OCI-LY7 (cell line): Measurements from ENCODE around the gene KAZN. TPM values are rescaled to one million over a fixed set of nuclear protein-coding genes. Genes with fewer than 3 reads are reported as not detected.

ENCODE experiments used
- BruUV-seq: library from RNA; stranded (reverse); fragments of 400-500 nt; replicated peaks from 2 replicates; lab custom pipeline; 2021; lab: Mats Ljungman, UMichigan
- CTCF ChIA-PET: fragments of 300-600 bp; sonication (Branson Sonifier 250); formaldehyde crosslinking; loops from one replicate; lab custom pipeline; 2022; ENCODE audit warnings: antibody characterized with exemption; ENCODE audit not compliant: unreplicated experiment; lab: Charles Lee
- POLR2A ChIA-PET: fragments of 300-600 bp; sonication (Branson Sonifier 250); formaldehyde crosslinking; loops from one replicate; lab custom pipeline; 2022; ENCODE audit warnings: antibody characterized with exemption; lab: Charles Lee
- DNase-seq: peaks from one replicate; pipeline ENCODE4 v3.0.0-alpha.2; 2015; ENCODE audit warnings: low spot score
- H2AFZ ChIP-seq: fragments of 200-600 bp; sonication (generic), shearing (Covaris generic); 2 replicates; pipeline ENCODE4 v1.6.1; 2014; ENCODE audit warnings: mild to moderate bottlenecking, antibody characterized with exemption, low read length, moderate library complexity
- H3K27ac ChIP-seq: fragments of 200-600 bp; sonication (generic); 2 replicates; pipeline ENCODE4 v1.5.1; 2014; ENCODE audit warnings: mixed run types, low read depth, mild to moderate bottlenecking, moderate library complexity, low read length, inconsistent platforms; ENCODE audit not compliant: poor library complexity, severe bottlenecking
- H3K36me3 ChIP-seq: fragments of 200-600 bp; sonication (generic); 2 replicates; pipeline ENCODE4 v1.6.1; 2014; ENCODE audit warnings: mild to moderate bottlenecking, antibody characterized with exemption, low read length, moderate library complexity, mixed read lengths; ENCODE audit not compliant: insufficient read depth
- H3K4me1 ChIP-seq: fragments of 200-600 bp; sonication (generic); 2 replicates; pipeline ENCODE4 v1.5.1; 2014; ENCODE audit warnings: mild to moderate bottlenecking, low read length; ENCODE audit not compliant: insufficient read depth, poor library complexity, severe bottlenecking
- H3K4me2 ChIP-seq: fragments of 200-600 bp; sonication (generic); 2 replicates; pipeline ENCODE4 v1.6.1; 2014; ENCODE audit warnings: mild to moderate bottlenecking, low read length
- H3K4me3 ChIP-seq: fragments of 200-600 bp; sonication (generic); 2 replicates; pipeline ENCODE4 v1.5.1; 2014; ENCODE audit warnings: mild to moderate bottlenecking, low read depth, low read length; ENCODE audit not compliant: poor library complexity, severe bottlenecking
- H3K79me2 ChIP-seq: fragments of 200-600 bp; sonication (generic); 2 replicates; pipeline ENCODE4 v1.6.1; 2016; ENCODE audit warnings: low read depth, mild to moderate bottlenecking, low read length, moderate library complexity, mixed read lengths; ENCODE audit not compliant: insufficient read depth
- H3K9me2 ChIP-seq: fragments of 200-600 bp; sonication (generic); 2 replicates; pipeline ENCODE4 v1.6.1; 2016; ENCODE audit warnings: mild to moderate bottlenecking, low read length, mixed read lengths; ENCODE audit not compliant: insufficient read depth
- H3K9me3 ChIP-seq: fragments of 200-600 bp; sonication (generic); 2 replicates; pipeline ENCODE4 v1.6.1; 2014; ENCODE audit warnings: mild to moderate bottlenecking, mixed run types, low read length, mixed read lengths
- H4K20me1 ChIP-seq: fragments of 200-600 bp; sonication (generic); 2 replicates; pipeline ENCODE4 v1.6.1; 2014; ENCODE audit warnings: mild to moderate bottlenecking, antibody characterized with exemption, low read length, moderate library complexity, mixed read lengths; ENCODE audit not compliant: insufficient read depth
- EZH2phosphoT487 ChIP-seq: fragments of 200-600 bp; sonication (generic); IDR thresholded peaks from 2 replicates; pipeline ENCODE4 v1.6.1; 2018; ENCODE audit warnings: low read depth, borderline replicate concordance, mild to moderate bottlenecking, mixed run types, antibody characterized with exemption, low read length, moderate library complexity, mixed read lengths
- intact Hi-C: fragments of 100-400 bp; cut with micrococcal nuclease; formaldehyde crosslinking; loops from one replicate; pipeline ENCODE4 v1.10.0; 2022; ENCODE audit not compliant: unreplicated experiment
- total RNA-seq, 2 experiments: library from RNA; depleted of rRNA in 1 of 2; stranded (reverse); fragments of >200 nt in 1 of 2; shearing (Covaris generic) in 1 of 2; gene quantifications; 2 replicates each; pipeline ENCODE4 v1.2.3, GENCODE V29; 2014 to 2022
- TF ChIP-seq, protein P1 (sequence below): fragments of 200-600 bp; sonication (generic); conservative IDR thresholded peaks from 2 replicates; pipeline ENCODE4 v1.5.1; 2014; ENCODE audit warnings: mild to moderate bottlenecking, antibody characterized with exemption, low read length, moderate library complexity, mixed read lengths

Gene KAZN
- total RNA-seq, 2 experiments from 2014 or later = 0.40 to 2.4 TPM

DNA sequence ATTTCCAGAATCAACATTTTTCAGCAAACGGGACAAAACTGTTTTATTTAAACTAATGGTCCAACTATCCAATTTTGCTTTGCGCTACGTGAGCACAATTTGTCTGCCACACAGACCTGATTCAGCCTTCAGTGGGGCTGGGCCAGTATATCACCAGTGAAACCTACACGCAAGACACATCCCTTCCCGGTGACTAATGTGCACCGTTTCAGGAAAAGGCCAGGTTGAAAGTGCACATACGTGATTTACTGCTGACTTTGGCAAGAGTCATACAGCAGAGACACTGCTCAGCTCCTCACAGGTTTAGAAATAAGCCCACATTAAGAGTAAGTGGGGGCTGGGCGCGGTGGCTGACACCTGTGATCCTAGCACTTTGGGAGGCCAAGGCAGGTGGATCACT, 550.0 kb downstream of the KAZN start:
- intact Hi-C loops = no loop called here
- ChIA-PET POLR2A (no interaction called here), CTCF (interaction anchor here (0.7 kb wide), 1 partner anchor 1710 kb away, joined by 3 read pairs; no protein-coding TSS in a partner anchor)
- TF ChIP-seq EZH2phosphoT487 = no peak
- TF ChIP-seq, protein P1, sequence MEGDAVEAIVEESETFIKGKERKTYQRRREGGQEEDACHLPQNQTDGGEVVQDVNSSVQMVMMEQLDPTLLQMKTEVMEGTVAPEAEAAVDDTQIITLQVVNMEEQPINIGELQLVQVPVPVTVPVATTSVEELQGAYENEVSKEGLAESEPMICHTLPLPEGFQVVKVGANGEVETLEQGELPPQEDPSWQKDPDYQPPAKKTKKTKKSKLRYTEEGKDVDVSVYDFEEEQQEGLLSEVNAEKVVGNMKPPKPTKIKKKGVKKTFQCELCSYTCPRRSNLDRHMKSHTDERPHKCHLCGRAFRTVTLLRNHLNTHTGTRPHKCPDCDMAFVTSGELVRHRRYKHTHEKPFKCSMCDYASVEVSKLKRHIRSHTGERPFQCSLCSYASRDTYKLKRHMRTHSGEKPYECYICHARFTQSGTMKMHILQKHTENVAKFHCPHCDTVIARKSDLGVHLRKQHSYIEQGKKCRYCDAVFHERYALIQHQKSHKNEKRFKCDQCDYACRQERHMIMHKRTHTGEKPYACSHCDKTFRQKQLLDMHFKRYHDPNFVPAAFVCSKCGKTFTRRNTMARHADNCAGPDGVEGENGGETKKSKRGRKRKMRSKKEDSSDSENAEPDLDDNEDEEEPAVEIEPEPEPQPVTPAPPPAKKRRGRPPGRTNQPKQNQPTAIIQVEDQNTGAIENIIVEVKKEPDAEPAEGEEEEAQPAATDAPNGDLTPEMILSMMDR = no peak
- H2AFZ ChIP-seq = no peak overlapping the region
- BruUV-seq = no TSS peak
- H4K20me1 ChIP-seq = no peaks in the 10 kb centered on the region
- H3K79me2 ChIP-seq = no peaks in the 10 kb centered on the region
- H3K9me2 ChIP-seq = no peaks in the 10 kb centered on the region
- no peaks in the 10 kb centered on the region for H3K9me3 ChIP-seq
- no peak overlapping the region for H3K4me3 ChIP-seq
- H3K36me3 ChIP-seq = no peaks in the 10 kb centered on the region
- no peaks in the 10 kb centered on the region for H3K4me1 ChIP-seq
- no peak for DNase-seq
- no peak overlapping the region for H3K27ac ChIP-seq
- H3K4me2 ChIP-seq = no peak overlapping the region

DNA sequence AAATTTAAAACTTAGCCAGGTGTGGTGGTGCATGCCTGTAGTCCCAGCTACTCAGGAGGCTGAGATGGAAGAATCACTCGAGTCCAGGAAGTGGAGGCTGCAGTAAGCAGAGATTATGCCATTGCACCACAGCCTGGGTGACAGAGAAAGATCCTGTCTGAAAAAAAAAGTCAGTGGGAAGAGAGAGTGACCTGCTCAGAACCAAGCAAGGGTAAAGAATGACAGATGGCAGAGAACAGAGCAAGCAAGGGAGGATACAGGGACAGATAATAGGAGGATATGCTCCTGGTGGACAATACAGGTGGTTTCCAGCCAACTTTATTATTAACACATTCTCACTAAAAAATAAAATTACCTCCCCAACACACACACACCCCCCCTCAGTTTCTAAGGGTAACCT, 550.5 kb downstream of the KAZN start:
- intact Hi-C loops = no loop called here
- Histone ChIP-seq H3K36me3 (no peaks in the 10 kb centered on the region), H3K4me2 (no peak overlapping the region), H3K9me2 (no peaks in the 10 kb centered on the region), H3K4me3 (no peak overlapping the region), H4K20me1 (no peaks in the 10 kb centered on the region), H3K27ac (no peak overlapping the region), H3K4me1 (no peaks in the 10 kb centered on the region), H3K9me3 (no peaks in the 10 kb centered on the region), H2AFZ (no peak overlapping the region), H3K79me2 (no peaks in the 10 kb centered on the region)
- CTCF ChIA-PET = interaction anchor here (0.7 kb wide), 1 partner anchor 1711 kb away, joined by 3 read pairs; no protein-coding TSS in a partner anchor
- no peak for DNase-seq
- no peak for TF ChIP-seq EZH2phosphoT487
- TF ChIP-seq, protein P1 = no peak
- BruUV-seq = no TSS peak
- POLR2A ChIA-PET = no interaction called here

DNA sequence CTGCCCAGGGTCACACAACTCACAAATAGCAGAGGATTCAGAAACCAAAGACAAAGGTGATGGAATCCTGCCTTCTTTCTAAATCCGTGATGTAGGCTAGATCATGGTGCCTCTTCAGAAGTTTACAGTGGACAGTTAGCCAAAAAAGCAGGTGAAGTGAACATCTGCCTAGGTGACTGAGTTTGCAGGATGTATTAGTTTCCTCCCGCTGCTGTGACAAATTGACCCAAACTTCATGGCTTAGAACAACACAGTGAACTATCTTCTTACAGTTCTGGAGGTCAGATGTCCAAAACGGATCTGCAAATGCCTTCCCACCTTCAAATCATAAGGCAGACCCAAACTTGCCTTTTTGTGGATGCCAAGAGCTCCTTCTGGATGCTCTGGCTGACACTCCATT, 551.9 kb downstream of the KAZN start:
- H3K4me1 ChIP-seq = no peaks in the 10 kb centered on the region
- no peaks in the 10 kb centered on the region for H3K79me2 ChIP-seq
- H3K36me3 ChIP-seq = no peaks in the 10 kb centered on the region
- ChIA-PET CTCF (no interaction called here), POLR2A (no interaction called here)
- BruUV-seq = no TSS peak
- TF ChIP-seq EZH2phosphoT487 = no peak
- TF ChIP-seq, protein P1 = no peak
- H3K4me3 ChIP-seq = no peak overlapping the region
- H3K9me3 ChIP-seq = no peaks in the 10 kb centered on the region
- H3K27ac ChIP-seq = no peak overlapping the region
- no peaks in the 10 kb centered on the region for H4K20me1 ChIP-seq
- DNase-seq = no peak
- no peaks in the 10 kb centered on the region for H3K9me2 ChIP-seq
- intact Hi-C loops = no loop called here
- no peak overlapping the region for H3K4me2 ChIP-seq
- H2AFZ ChIP-seq = no peak overlapping the region
